ENCODE data around the gene AUNIP. TPM values are rescaled to one million over a fixed set of nuclear protein-coding genes. Genes with fewer than 3 reads are reported as not detected.

AUNIP gene
- total RNA-seq, 6 donors from 2014 or later, result 0.43 to 1.1 (median 0.74) TPM; not detected in 3

GRCh38 chr1:25804964-25805862 lies 54.0 kb downstream of the AUNIP start:
- no peaks in the 10 kb centered on the region for H3K27me3 ChIP-seq
- WGBS, 2 donors, result 89 to 92% methylated on average over 9 to 14 of the region's 15 CpGs
- DNase-seq, result no peak
- H3K36me3 ChIP-seq, result peaks cover 0 to 50% (median 29%) of the 10 kb centered on the region in 4 donors
- H3K27ac ChIP-seq, result peak overlapping the region in 3 of 4 donors; percentile 64 to 76 (median 64)
- TF ChIP-seq CTCF (IDR thresholded peaks at IDR 0.05) (no peak), POLR2A (IDR thresholded peaks at IDR 0.05) (no peak), EP300 (IDR thresholded peaks at IDR 0.05) (no peak)
- no peak for ATAC-seq (ENCODE audit: low FRiP score in 2 of 2)
- no peak overlapping the region for H3K4me3 ChIP-seq
- no peaks in the 10 kb centered on the region for H3K9me3 ChIP-seq
- peaks cover 49 to 86% (median 60%) of the 10 kb centered on the region in 4 donors for H3K4me1 ChIP-seq

GRCh38 chr1:25804244-25804963 lies 54.9 kb downstream of the AUNIP start:
- H3K4me3 ChIP-seq, result no peak overlapping the region
- H3K4me1 ChIP-seq, result peaks cover 53 to 87% (median 63%) of the 10 kb centered on the region in 4 donors
- DNase-seq, result no peak
- WGBS, 2 donors, result 77 to 78% methylated on average over 10 of the region's 10 CpGs
- peak overlapping the region in 3 of 4 donors; percentile 64 to 76 (median 64) for H3K27ac ChIP-seq
- no peak for ATAC-seq (ENCODE audit: low FRiP score in 2 of 2)
- peaks cover 0 to 42% (median 23%) of the 10 kb centered on the region in 4 donors for H3K36me3 ChIP-seq
- no peaks in the 10 kb centered on the region for H3K9me3 ChIP-seq
- TF ChIP-seq CTCF (IDR thresholded peaks at IDR 0.05), result no peak
- TF ChIP-seq EP300 (IDR thresholded peaks at IDR 0.05), result no peak
- no peak for TF ChIP-seq POLR2AphosphoS5 (IDR thresholded peaks at IDR 0.05)
- no peak for TF ChIP-seq POLR2A (IDR thresholded peaks at IDR 0.05)
- H3K27me3 ChIP-seq, result no peaks in the 10 kb centered on the region

- DNase-seq, result no peak
- Histone ChIP-seq H3K27ac (no peak overlapping the region), H3K4me1 (peaks cover 62 to 89% (median 73%) of the 10 kb centered on the region in 4 donors), H3K27me3 (no peaks in the 10 kb centered on the region), H3K36me3 (peaks cover 0 to 31% (median 13%) of the 10 kb centered on the region in 4 donors), H3K9me3 (no peaks in the 10 kb centered on the region), H3K4me3 (no peak overlapping the region)
- WGBS, 2 donors, result 92% methylated on average over 1 of the region's 1 CpG
- no peak for ATAC-seq (ENCODE audit: low FRiP score in 2 of 2)
- TF ChIP-seq CTCF (IDR thresholded peaks at IDR 0.05), result no peak
- TF ChIP-seq POLR2AphosphoS5 (IDR thresholded peaks at IDR 0.05), result no peak
- no peak for TF ChIP-seq EP300 (IDR thresholded peaks at IDR 0.05)
- TF ChIP-seq POLR2A (IDR thresholded peaks at IDR 0.05), result no peak
Measured at GRCh38 chr1:25803368-25803767, 55.9 kb downstream of the AUNIP start.

- no peak for DNase-seq
- Histone ChIP-seq H3K27me3 (no peaks in the 10 kb centered on the region), H3K9me3 (no peaks in the 10 kb centered on the region), H3K4me3 (no peak overlapping the region), H3K36me3 (peaks cover 0 to 28% (median 9%) of the 10 kb centered on the region in 4 donors), H3K27ac (no peak overlapping the region), H3K4me1 (peaks cover 62 to 92% (median 77%) of the 10 kb centered on the region in 4 donors)
- ATAC-seq (ENCODE audit: low FRiP score in 2 of 2), result no peak
- TF ChIP-seq POLR2AphosphoS5 (IDR thresholded peaks at IDR 0.05) (no peak), CTCF (IDR thresholded peaks at IDR 0.05) (no peak), POLR2A (IDR thresholded peaks at IDR 0.05) (no peak), EP300 (IDR thresholded peaks at IDR 0.05) (no peak)
- 55 to 83% methylated on average over 5 to 6 of the region's 6 CpGs for WGBS, 2 donors
Measured at GRCh38 chr1:25802915-25803314, 56.3 kb downstream of the AUNIP start.

Measured in upper lobe of left lung (tissue), 6 donors.